SU-DHL-6 (cell line): ENCODE data around the gene TOLLIP.

Experiments
- H2AFZ ChIP-seq: fragments of 200-600 bp; sonication (generic); 2 replicates; pipeline ENCODE4 v1.6.1; 2014; ENCODE audit warnings: low read depth, mild to moderate bottlenecking, moderate library complexity, mixed read lengths, antibody characterized with exemption, low read length; ENCODE audit not compliant: severe bottlenecking
- H3F3A ChIP-seq: fragments of 200-600 bp; shearing (Covaris generic); 2 replicates; pipeline ENCODE4 v1.6.0; 2016; ENCODE audit warnings: antibody characterized with exemption, mild to moderate bottlenecking; ENCODE audit not compliant: insufficient read depth
- H3K27ac ChIP-seq: fragments of 200-600 bp; sonication (generic); 2 replicates; pipeline ENCODE4 v1.5.1; 2016; ENCODE audit warnings: low read depth, mild to moderate bottlenecking, low read length, moderate library complexity, mixed read lengths
- H3K27me3 ChIP-seq: fragments of 200-600 bp; sonication (generic), shearing (Covaris generic); 2 replicates; pipeline ENCODE4 v1.6.0; 2014; ENCODE audit warnings: mild to moderate bottlenecking, low read length
- H3K36me3 ChIP-seq: fragments of 200-600 bp; sonication (generic); 2 replicates; pipeline ENCODE4 v1.6.1; 2014; ENCODE audit warnings: mild to moderate bottlenecking, low read length, mixed read lengths
- H3K4me2 ChIP-seq: fragments of 300-600, 200-600 bp; shearing (Covaris generic), sonication (generic); 2 replicates; pipeline ENCODE4 v1.6.0; 2014; ENCODE audit warnings: low read length, low read depth, mild to moderate bottlenecking; ENCODE audit not compliant: poor library complexity, severe bottlenecking
- H3K4me3 ChIP-seq: fragments of 200-600 bp; sonication (generic); 2 replicates; pipeline ENCODE4 v1.5.1; 2014; ENCODE audit warnings: antibody characterized with exemption, low read length, mild to moderate bottlenecking, mixed read lengths; ENCODE audit not compliant: insufficient read depth, poor library complexity, severe bottlenecking
- H3K79me2 ChIP-seq: fragments of 200-600 bp; sonication (generic); 2 replicates; pipeline ENCODE4 v1.6.1; 2014; ENCODE audit warnings: mild to moderate bottlenecking, low read length, moderate library complexity; ENCODE audit not compliant: insufficient read depth
- H3K9ac ChIP-seq: fragments of 200-600 bp; sonication (generic); 2 replicates; pipeline ENCODE4 v1.7.0; 2014; ENCODE audit warnings: mild to moderate bottlenecking, low read length
- H3K9me2 ChIP-seq: fragments of 200-600 bp; sonication (generic); replicated peaks from 2 replicates; pipeline ENCODE4 v1.6.1; 2014; ENCODE audit warnings: low read length; ENCODE audit not compliant: insufficient read depth
- H3K9me3 ChIP-seq: fragments of 200-600 bp; sonication (generic); 2 replicates; pipeline ENCODE4 v1.6.1; 2014; ENCODE audit warnings: low read length, mixed read lengths; ENCODE audit not compliant: insufficient read depth
- H4K20me1 ChIP-seq: fragments of 200-600 bp; sonication (generic); 2 replicates; pipeline ENCODE4 v1.6.1; 2014; ENCODE audit warnings: low read depth, mild to moderate bottlenecking, antibody characterized with exemption, low read length, moderate library complexity, mixed read lengths
- EZH2phosphoT487 ChIP-seq: fragments of 200-600 bp; sonication (generic), shearing (Covaris generic); conservative IDR thresholded peaks from 2 replicates; pipeline ENCODE4 v1.6.1; 2018; ENCODE audit warnings: mild to moderate bottlenecking, antibody characterized with exemption, low read length, moderate library complexity, mixed read lengths
- TF ChIP-seq, protein P1 (sequence below): fragments of 200-600 bp; sonication (generic); IDR thresholded peaks from one replicate; pipeline ENCODE4 v1.5.1; 2017; ENCODE audit warnings: antibody characterized with exemption, mild to moderate bottlenecking, low read length, moderate library complexity; ENCODE audit not compliant: insufficient read depth, poor library complexity, severe bottlenecking

TOLLIP gene

GRCh38 chr11:1228101-1228821 is 81.2 kb downstream of the TOLLIP start:
- no peak overlapping the region for H3K9ac ChIP-seq
- no peaks in the 10 kb centered on the region for H3K9me2 ChIP-seq
- no peaks in the 10 kb centered on the region for H3K79me2 ChIP-seq
- H3K27ac ChIP-seq: no peak overlapping the region
- no peaks in the 10 kb centered on the region for H4K20me1 ChIP-seq
- H3F3A ChIP-seq: no peaks in the 10 kb centered on the region
- no peaks in the 10 kb centered on the region for H3K9me3 ChIP-seq
- no peak overlapping the region for H2AFZ ChIP-seq
- TF ChIP-seq, protein P1, sequence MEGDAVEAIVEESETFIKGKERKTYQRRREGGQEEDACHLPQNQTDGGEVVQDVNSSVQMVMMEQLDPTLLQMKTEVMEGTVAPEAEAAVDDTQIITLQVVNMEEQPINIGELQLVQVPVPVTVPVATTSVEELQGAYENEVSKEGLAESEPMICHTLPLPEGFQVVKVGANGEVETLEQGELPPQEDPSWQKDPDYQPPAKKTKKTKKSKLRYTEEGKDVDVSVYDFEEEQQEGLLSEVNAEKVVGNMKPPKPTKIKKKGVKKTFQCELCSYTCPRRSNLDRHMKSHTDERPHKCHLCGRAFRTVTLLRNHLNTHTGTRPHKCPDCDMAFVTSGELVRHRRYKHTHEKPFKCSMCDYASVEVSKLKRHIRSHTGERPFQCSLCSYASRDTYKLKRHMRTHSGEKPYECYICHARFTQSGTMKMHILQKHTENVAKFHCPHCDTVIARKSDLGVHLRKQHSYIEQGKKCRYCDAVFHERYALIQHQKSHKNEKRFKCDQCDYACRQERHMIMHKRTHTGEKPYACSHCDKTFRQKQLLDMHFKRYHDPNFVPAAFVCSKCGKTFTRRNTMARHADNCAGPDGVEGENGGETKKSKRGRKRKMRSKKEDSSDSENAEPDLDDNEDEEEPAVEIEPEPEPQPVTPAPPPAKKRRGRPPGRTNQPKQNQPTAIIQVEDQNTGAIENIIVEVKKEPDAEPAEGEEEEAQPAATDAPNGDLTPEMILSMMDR: no peak
- TF ChIP-seq EZH2phosphoT487: no peak
- H3K27me3 ChIP-seq: no peaks in the 10 kb centered on the region
- no peak overlapping the region for H3K4me2 ChIP-seq
- no peaks in the 10 kb centered on the region for H3K36me3 ChIP-seq
- no peak overlapping the region for H3K4me3 ChIP-seq

GRCh38 chr11:1227551-1228100 is 81.8 kb downstream of the TOLLIP start:
- Histone ChIP-seq H3K27ac (no peak overlapping the region), H3K79me2 (no peaks in the 10 kb centered on the region), H3K4me2 (no peak overlapping the region), H3F3A (no peaks in the 10 kb centered on the region), H3K9ac (no peak overlapping the region), H3K36me3 (no peaks in the 10 kb centered on the region), H3K4me3 (no peak overlapping the region), H3K9me2 (no peaks in the 10 kb centered on the region), H2AFZ (no peak overlapping the region), H3K27me3 (no peaks in the 10 kb centered on the region), H4K20me1 (no peaks in the 10 kb centered on the region), H3K9me3 (no peaks in the 10 kb centered on the region)
- TF ChIP-seq, protein P1: no peak
- TF ChIP-seq EZH2phosphoT487: no peak

DNA sequence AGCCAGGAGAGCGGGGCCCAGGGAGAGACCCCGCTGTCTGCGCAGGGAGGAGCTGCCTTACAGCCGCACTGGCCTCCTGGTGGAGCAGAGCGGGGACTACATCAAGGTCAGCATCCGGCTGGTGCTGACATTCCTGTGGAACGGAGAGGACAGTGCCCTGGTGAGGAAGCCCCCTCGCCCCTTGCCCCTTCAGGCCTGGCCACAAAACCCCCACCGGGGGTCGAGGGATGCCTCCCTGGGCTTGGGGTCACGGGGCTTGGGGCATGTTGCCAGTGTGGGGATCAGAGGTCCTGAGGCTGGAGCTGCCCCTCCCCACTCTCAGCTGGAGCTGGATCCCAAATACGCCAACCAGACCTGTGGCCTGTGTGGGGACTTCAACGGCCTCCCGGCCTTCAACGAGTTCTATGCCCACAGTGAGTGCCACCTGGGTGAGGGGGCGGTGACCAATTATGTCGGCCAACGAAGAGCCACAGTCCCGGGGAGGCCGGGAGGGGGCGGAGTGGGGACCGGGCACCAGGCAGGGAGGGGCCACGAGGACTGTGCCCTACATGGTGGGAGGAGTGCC is 82.4 kb downstream of the TOLLIP start:
- no peak for TF ChIP-seq EZH2phosphoT487
- TF ChIP-seq, protein P1: no peak
- no peak overlapping the region for H2AFZ ChIP-seq
- no peaks in the 10 kb centered on the region for H3F3A ChIP-seq
- no peaks in the 10 kb centered on the region for H3K27me3 ChIP-seq
- no peaks in the 10 kb centered on the region for H3K9me3 ChIP-seq
- H3K9me2 ChIP-seq: no peaks in the 10 kb centered on the region
- no peaks in the 10 kb centered on the region for H3K36me3 ChIP-seq
- H3K4me2 ChIP-seq: no peak overlapping the region
- no peaks in the 10 kb centered on the region for H4K20me1 ChIP-seq
- no peaks in the 10 kb centered on the region for H3K79me2 ChIP-seq
- H3K27ac ChIP-seq: no peak overlapping the region
- H3K9ac ChIP-seq: no peak overlapping the region
- no peak overlapping the region for H3K4me3 ChIP-seq
